H7 (cell line): Measurements from ENCODE around the gene TMC2. TPM values are rescaled to one million over a fixed set of nuclear protein-coding genes. Genes with fewer than 3 reads are reported as not detected.
A peak's percentile ranks its signal among the peaks of the same experiment; 100 is the strongest.

Experiments
- DNase-seq: peaks from one replicate; pipeline ENCODE4 v3.0.0; 2012
- H3K27me3 ChIP-seq: 2 replicates; pipeline ENCODE4 v1.6.0; 2011; ENCODE audit warnings: mild to moderate bottlenecking, low read length; ENCODE audit not compliant: control insufficient read depth, insufficient read depth
- H3K36me3 ChIP-seq: replicated peaks from 2 replicates; pipeline ENCODE4 v1.5.1; 2011; ENCODE audit warnings: low read length; ENCODE audit not compliant: control insufficient read depth, insufficient read depth
- H3K4me3 ChIP-seq: 2 replicates; pipeline ENCODE4 v1.5.1; 2011; ENCODE audit warnings: low read depth, mild to moderate bottlenecking, control low read depth, low read length, moderate library complexity; ENCODE audit not compliant: insufficient read depth
- total RNA-seq: library from RNA; depleted of rRNA; stranded (reverse); fragments of >200 nt; shearing (Covaris generic); gene quantifications from 2 replicates; pipeline ENCODE4 v1.2.3, GENCODE V29; 2014

The TMC2 gene
- total RNA-seq, 1 experiment from 2014 or later, result not detected

- Histone ChIP-seq H3K4me3 (no peak overlapping the region), H3K36me3 (no peaks in the 10 kb centered on the region), H3K27me3 (no peaks in the 10 kb centered on the region)
- no peak for DNase-seq
These were observed 80.8 kb downstream of the TMC2 start for GRCh38 chr20:2617099-2617714.

GRCh38 chr20:2618815-2619214 lies 82.4 kb downstream of the TMC2 start:
- H3K36me3 ChIP-seq, result no peaks in the 10 kb centered on the region
- H3K27me3 ChIP-seq, result no peaks in the 10 kb centered on the region
- no peak for DNase-seq
- H3K4me3 ChIP-seq, result no peak overlapping the region

GRCh38 chr20:2619337-2619736 lies 83.0 kb downstream of the TMC2 start:
- DNase-seq, result no peak
- Histone ChIP-seq H3K27me3 (no peaks in the 10 kb centered on the region), H3K36me3 (no peaks in the 10 kb centered on the region), H3K4me3 (no peak overlapping the region)

- Histone ChIP-seq H3K36me3 (no peaks in the 10 kb centered on the region), H3K4me3 (no peak overlapping the region), H3K27me3 (no peaks in the 10 kb centered on the region)
- DNase-seq, result no peak
These were observed 83.7 kb downstream of the TMC2 start for GRCh38 chr20:2619961-2620595.

GRCh38 chr20:2624190-2624589 lies 87.8 kb downstream of the TMC2 start:
- Histone ChIP-seq H3K4me3 (no peak overlapping the region), H3K36me3 (no peaks in the 10 kb centered on the region), H3K27me3 (no peaks in the 10 kb centered on the region)
- DNase-seq, result no peak

- Histone ChIP-seq H3K36me3 (no peaks in the 10 kb centered on the region), H3K27me3 (no peaks in the 10 kb centered on the region), H3K4me3 (no peak overlapping the region)
- DNase-seq, result no peak
These were observed 88.7 kb downstream of the TMC2 start for GRCh38 chr20:2625062-2625461.

GRCh38 chr20:2626853-2627541 lies 90.6 kb downstream of the TMC2 start:
- Histone ChIP-seq H3K4me3 (no peak overlapping the region), H3K27me3 (no peaks in the 10 kb centered on the region), H3K36me3 (no peaks in the 10 kb centered on the region)
- DNase-seq, result no peak

GRCh38 chr20:2631228-2631627 lies 94.9 kb downstream of the TMC2 start:
- DNase-seq, result no peak
- Histone ChIP-seq H3K27me3 (no peaks in the 10 kb centered on the region; the same call in 1 of the 2 replicates), H3K4me3 (no peak overlapping the region), H3K36me3 (no peaks in the 10 kb centered on the region)

GRCh38 chr20:2633381-2633780 lies 97.0 kb downstream of the TMC2 start:
- no peak for DNase-seq
- H3K4me3 ChIP-seq, result no peak overlapping the region
- H3K27me3 ChIP-seq, result no peaks in the 10 kb centered on the region; the same call in 1 of the 2 replicates
- no peaks in the 10 kb centered on the region for H3K36me3 ChIP-seq

- Histone ChIP-seq H3K36me3 (no peaks in the 10 kb centered on the region), H3K4me3 (no peak overlapping the region), H3K27me3 (no peaks in the 10 kb centered on the region; the same call in 1 of the 2 replicates)
- DNase-seq, result no peak
These were observed 100.9 kb downstream of the TMC2 start for GRCh38 chr20:2637246-2637645.

GRCh38 chr20:2640260-2640659 lies 103.9 kb downstream of the TMC2 start:
- DNase-seq, result no peak
- no peaks in the 10 kb centered on the region for H3K36me3 ChIP-seq
- H3K4me3 ChIP-seq, result no peak overlapping the region
- no peaks in the 10 kb centered on the region for H3K27me3 ChIP-seq

GRCh38 chr20:2640899-2641298 lies 104.5 kb downstream of the TMC2 start:
- no peaks in the 10 kb centered on the region for H3K36me3 ChIP-seq
- no peak overlapping the region for H3K4me3 ChIP-seq
- H3K27me3 ChIP-seq, result no peaks in the 10 kb centered on the region
- no peak for DNase-seq

- no peaks in the 10 kb centered on the region for H3K27me3 ChIP-seq
- H3K4me3 ChIP-seq, result no peak overlapping the region
- no peaks in the 10 kb centered on the region for H3K36me3 ChIP-seq
- DNase-seq, result no peak
These were observed 107.3 kb downstream of the TMC2 start for GRCh38 chr20:2643708-2644107.

- H3K36me3 ChIP-seq, result peaks cover 39% of the 10 kb centered on the region
- H3K4me3 ChIP-seq, result peak within 1 kb of the TSS; percentile 99
- peak; percentile 98 for DNase-seq
- H3K27me3 ChIP-seq, result no peaks in the 10 kb centered on the region
These were observed 115.7 kb downstream of the TMC2 start, which contains the start of gene NOP56 for GRCh38 chr20:2651772-2652723. NOP56 (plus strand) TSS chr20:2652632; CDS start chr20:2652661, 29 bp downstream.
